Limb (tissue), 2 donors: ENCODE results near the gene RBP5.

Source experiments
- DNase-seq, 2 donors: peaks; one replicate each; pipeline ENCODE4 v3.0.0-alpha.2; 2016; ENCODE audit errors: extremely low spot score in 2 of 2

Gene RBP5

GRCh38 chr12:7128681-7129286 is at the start of gene RBP5:
Gene RBP5, minus strand, starts transcription at chr12:7128889. Its CDS starts 114 bp downstream, at chr12:7128775.
- DNase-seq: no peak

- no peak for DNase-seq
Measured at GRCh38 chr12:7178481-7178880, 49.8 kb upstream of the RBP5 start.

GRCh38 chr12:7176595-7176994 is 47.9 kb upstream of the RBP5 start:
- DNase-seq: no peak

- no peak for DNase-seq
Measured at GRCh38 chr12:7175493-7175892, 46.8 kb upstream of the RBP5 start.

GRCh38 chr12:7171854-7172253 is 43.2 kb upstream of the RBP5 start:
- no peak for DNase-seq

GRCh38 chr12:7169951-7170350 is 41.3 kb upstream of the RBP5 start:
- no peak for DNase-seq

GRCh38 chr12:7162691-7163114 is 34.0 kb upstream of the RBP5 start:
- no peak for DNase-seq

GRCh38 chr12:7161811-7162210 is 33.1 kb upstream of the RBP5 start:
- no peak for DNase-seq

GRCh38 chr12:7161327-7161726 is 32.6 kb upstream of the RBP5 start:
- DNase-seq: no peak

GRCh38 chr12:7160183-7160582 is 31.5 kb upstream of the RBP5 start:
- no peak for DNase-seq

- DNase-seq: no peak
Measured at GRCh38 chr12:7158781-7159609, 30.3 kb upstream of the RBP5 start.

- DNase-seq: no peak
Measured at GRCh38 chr12:7157391-7157790, 28.7 kb upstream of the RBP5 start.

- DNase-seq: no peak
Measured at GRCh38 chr12:7156259-7157197, 27.8 kb upstream of the RBP5 start.

GRCh38 chr12:7155471-7156034 is 26.9 kb upstream of the RBP5 start:
- no peak for DNase-seq

- no peak for DNase-seq
Measured at GRCh38 chr12:7154901-7155470, 26.3 kb upstream of the RBP5 start.

GRCh38 chr12:7154042-7154441 is 25.4 kb upstream of the RBP5 start:
- no peak for DNase-seq

- no peak for DNase-seq
Measured at GRCh38 chr12:7152818-7153217, 24.1 kb upstream of the RBP5 start.

- no peak for DNase-seq
Measured at GRCh38 chr12:7151532-7151931, 22.8 kb upstream of the RBP5 start.

GRCh38 chr12:7150841-7151240 is 22.2 kb upstream of the RBP5 start:
- DNase-seq: no peak

GRCh38 chr12:7150356-7150755 is 21.7 kb upstream of the RBP5 start:
- no peak for DNase-seq

GRCh38 chr12:7146906-7147305 is 18.2 kb upstream of the RBP5 start:
- DNase-seq: no peak
